Tibial nerve (tissue), 3 donors: ENCODE measurements around the gene STIM1.

Source experiments
- CTCF ChIP-seq, 5 experiments: fragments of 200-600 bp in 3 of 5; fragments of 450-650 bp in 2 of 5; sonication (generic) in 3 of 5; IDR thresholded peaks; one replicate each; pipeline ENCODE4 v1.5.1; 2016 to 2019; ENCODE audit warnings: antibody characterized with exemption in 5 of 5, mild to moderate bottlenecking in 3 of 5, moderate library complexity in 2 of 5
- POLR2A ChIP-seq, 2 donors: fragments of 450-650 bp; IDR thresholded peaks; one replicate each; pipeline ENCODE4 v1.6.1; 2017; ENCODE audit warnings: antibody characterized with exemption in 2 of 2, mild to moderate bottlenecking in 2 of 2, moderate library complexity in 2 of 2

- TF ChIP-seq CTCF (IDR thresholded peaks at IDR 0.05) (no peak), POLR2A (IDR thresholded peaks at IDR 0.05) (no peak)
Observed at GRCh38 chr11:3981084-3981633, 125.7 kb downstream of the STIM1 start.
